ENCODE results near the gene GLS. TPM values are rescaled to one million over a fixed set of nuclear protein-coding genes. Genes with fewer than 3 reads are reported as not detected.
"Not testable (repeated sequence)": the region's sequence is repeated elsewhere in the genome, so short reads cannot be mapped to it uniquely, and the experiment has no call there.

Gene GLS
- total RNA-seq, 1 donor from 2014 or later = 160 TPM

- DNase-seq (ENCODE audit: extremely low spot score, unreplicated experiment) = peak; percentile 74
- Mint-ChIP-seq H3K4me3 (peak overlapping the region; percentile 93), H3K36me3 (peaks cover 9% of the 10 kb centered on the region), H3K9me3 (no peaks in the 10 kb centered on the region), H3K4me1 (ENCODE audit: unreplicated experiment) (peaks cover 21% of the 10 kb centered on the region), H3K27me3 (no peaks in the 10 kb centered on the region), H3K27ac (peak overlapping the region; percentile 93)
- TF ChIP-seq, protein P1, sequence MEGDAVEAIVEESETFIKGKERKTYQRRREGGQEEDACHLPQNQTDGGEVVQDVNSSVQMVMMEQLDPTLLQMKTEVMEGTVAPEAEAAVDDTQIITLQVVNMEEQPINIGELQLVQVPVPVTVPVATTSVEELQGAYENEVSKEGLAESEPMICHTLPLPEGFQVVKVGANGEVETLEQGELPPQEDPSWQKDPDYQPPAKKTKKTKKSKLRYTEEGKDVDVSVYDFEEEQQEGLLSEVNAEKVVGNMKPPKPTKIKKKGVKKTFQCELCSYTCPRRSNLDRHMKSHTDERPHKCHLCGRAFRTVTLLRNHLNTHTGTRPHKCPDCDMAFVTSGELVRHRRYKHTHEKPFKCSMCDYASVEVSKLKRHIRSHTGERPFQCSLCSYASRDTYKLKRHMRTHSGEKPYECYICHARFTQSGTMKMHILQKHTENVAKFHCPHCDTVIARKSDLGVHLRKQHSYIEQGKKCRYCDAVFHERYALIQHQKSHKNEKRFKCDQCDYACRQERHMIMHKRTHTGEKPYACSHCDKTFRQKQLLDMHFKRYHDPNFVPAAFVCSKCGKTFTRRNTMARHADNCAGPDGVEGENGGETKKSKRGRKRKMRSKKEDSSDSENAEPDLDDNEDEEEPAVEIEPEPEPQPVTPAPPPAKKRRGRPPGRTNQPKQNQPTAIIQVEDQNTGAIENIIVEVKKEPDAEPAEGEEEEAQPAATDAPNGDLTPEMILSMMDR (conservative IDR thresholded peaks at IDR 0.05) = no peak
Observed at GRCh38 chr2:190881598-190882410, 1.2 kb downstream of the GLS start.

DNA sequence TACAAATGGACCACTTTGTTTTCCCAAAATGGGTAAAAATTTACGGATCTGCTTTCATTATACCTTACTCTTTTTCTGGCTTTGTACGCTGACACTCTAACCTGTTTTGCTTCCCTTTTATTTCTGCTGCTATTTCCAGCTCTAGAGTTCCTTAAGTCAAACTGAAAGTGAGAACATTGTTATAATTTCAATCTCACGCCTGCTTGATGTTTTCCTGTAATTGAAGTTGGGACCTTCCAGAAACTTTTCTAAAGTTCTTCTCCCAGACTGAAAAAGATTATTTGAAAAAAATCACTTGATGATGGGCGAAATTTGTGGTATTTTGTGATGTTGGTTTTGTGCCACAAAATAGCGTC lies 1.8 kb downstream of the GLS start:
- peaks cover 9% of the 10 kb centered on the region for H3K36me3 Mint-ChIP-seq
- H3K9me3 Mint-ChIP-seq = no peaks in the 10 kb centered on the region
- H3K27ac Mint-ChIP-seq = peak overlapping the region; percentile 93
- DNase-seq (ENCODE audit: extremely low spot score, unreplicated experiment) = no peak
- TF ChIP-seq, protein P1 (conservative IDR thresholded peaks at IDR 0.05) = no peak
- H3K27me3 Mint-ChIP-seq = no peaks in the 10 kb centered on the region
- peaks cover 21% of the 10 kb centered on the region for H3K4me1 Mint-ChIP-seq (ENCODE audit: unreplicated experiment)
- H3K4me3 Mint-ChIP-seq = peak overlapping the region; percentile 93

- no peaks in the 10 kb centered on the region for H3K9me3 Mint-ChIP-seq
- H3K4me1 Mint-ChIP-seq (ENCODE audit: unreplicated experiment) = peaks cover 24% of the 10 kb centered on the region
- H3K27me3 Mint-ChIP-seq = no peaks in the 10 kb centered on the region
- H3K27ac Mint-ChIP-seq = peak overlapping the region; percentile 93
- TF ChIP-seq, protein P1 (conservative IDR thresholded peaks at IDR 0.05) = no peak
- H3K4me3 Mint-ChIP-seq = peak overlapping the region; percentile 93
- peaks cover 14% of the 10 kb centered on the region for H3K36me3 Mint-ChIP-seq
- no peak for DNase-seq (ENCODE audit: extremely low spot score, unreplicated experiment)
Observed at GRCh38 chr2:190882856-190883582, 2.4 kb downstream of the GLS start.

DNA sequence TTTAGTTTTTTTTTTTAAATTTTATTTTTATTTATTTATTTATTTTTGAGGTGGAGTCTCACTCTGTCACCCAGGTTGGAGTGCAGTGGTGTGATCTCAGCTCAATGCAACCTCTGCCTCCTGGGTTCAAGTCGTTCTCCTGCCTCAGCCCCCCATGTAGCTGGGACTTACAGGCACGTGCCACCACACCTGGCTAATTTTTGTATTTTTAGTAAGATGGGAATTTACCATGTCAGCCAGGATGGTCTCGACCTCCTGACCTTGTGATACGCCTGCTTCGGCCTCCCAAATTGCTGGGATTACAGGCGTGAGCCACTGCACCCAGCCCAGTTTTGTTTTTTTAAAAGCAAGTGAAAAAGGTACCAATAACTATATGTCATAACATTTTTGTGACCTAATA lies 5.2 kb downstream of the GLS start:
- H3K4me3 Mint-ChIP-seq; DNase-seq (ENCODE audit: extremely low spot score, unreplicated experiment); H3K9me3 Mint-ChIP-seq; H3K27ac Mint-ChIP-seq; H3K27me3 Mint-ChIP-seq: not testable (repeated sequence)
- H3K4me1 Mint-ChIP-seq (ENCODE audit: unreplicated experiment) = peaks cover 30% of the 10 kb centered on the region
- H3K36me3 Mint-ChIP-seq = peaks cover 29% of the 10 kb centered on the region

- no peak for DNase-seq (ENCODE audit: extremely low spot score, unreplicated experiment)
- H3K4me3 Mint-ChIP-seq = no peak overlapping the region
- TF ChIP-seq, protein P1 (conservative IDR thresholded peaks at IDR 0.05) = no peak
- no peak overlapping the region for H3K27ac Mint-ChIP-seq
- H3K9me3 Mint-ChIP-seq = no peaks in the 10 kb centered on the region
- peaks cover 32% of the 10 kb centered on the region for H3K36me3 Mint-ChIP-seq
- H3K4me1 Mint-ChIP-seq (ENCODE audit: unreplicated experiment) = peaks cover 38% of the 10 kb centered on the region
- H3K27me3 Mint-ChIP-seq = no peaks in the 10 kb centered on the region
Observed at GRCh38 chr2:190887089-190887488, 6.5 kb downstream of the GLS start.

DNA sequence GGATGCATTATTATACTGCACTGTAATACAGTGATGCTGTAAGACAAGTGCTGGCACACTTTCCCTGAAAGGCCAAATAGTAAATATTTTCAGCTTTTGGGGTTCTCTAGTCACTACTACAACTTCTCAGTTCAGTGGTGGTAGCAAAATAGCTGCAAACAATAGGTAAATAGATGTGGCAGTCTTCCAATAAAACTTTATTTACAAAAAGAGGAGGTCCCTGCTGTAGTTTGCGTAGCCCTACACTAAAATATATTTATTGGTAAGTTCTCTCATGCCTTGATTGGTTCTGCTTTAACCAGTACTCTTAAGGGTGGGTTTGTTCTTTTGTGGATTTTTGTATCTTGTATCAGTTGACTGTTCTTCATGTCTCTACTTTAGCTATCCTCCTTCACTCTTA lies 7.8 kb downstream of the GLS start:
- TF ChIP-seq, protein P1 (conservative IDR thresholded peaks at IDR 0.05) = no peak
- Mint-ChIP-seq H3K36me3 (peaks cover 32% of the 10 kb centered on the region), H3K27me3 (no peaks in the 10 kb centered on the region), H3K9me3 (no peaks in the 10 kb centered on the region), H3K4me3 (peak overlapping the region; percentile 40), H3K4me1 (ENCODE audit: unreplicated experiment) (peaks cover 30% of the 10 kb centered on the region), H3K27ac (no peak overlapping the region)
- DNase-seq (ENCODE audit: extremely low spot score, unreplicated experiment) = no peak
